H1 (cell line): ENCODE results near the gene LEPR. TPM values are rescaled to one million over a fixed set of nuclear protein-coding genes. Genes with fewer than 3 reads are reported as not detected.

ENCODE experiments used
- CTCF ChIA-PET: fragments of 300-600 bp; sonication (Branson Sonifier 250); formaldehyde crosslinking; loops from one replicate; lab custom pipeline; 2021; ENCODE audit not compliant: partially characterized antibody; lab: Charles Lee
- POLR2A ChIA-PET: fragments of 300-600 bp; sonication (Branson Sonifier 250); formaldehyde crosslinking; loops from one replicate; lab custom pipeline; 2021; ENCODE audit warnings: inconsistent platforms; ENCODE audit not compliant: partially characterized antibody; lab: Charles Lee
- DNase-seq, 2 experiments: peaks; one replicate each; pipeline versions ENCODE4 v3.0.0 to v3.0.0-alpha.2; 2010 to 2022; ENCODE audit warnings: low spot score in 2 of 2, low read depth in 1 of 2, mixed read lengths in 1 of 2
- FAIRE-seq: peaks from 2 replicates; lab custom pipeline; 2011; peaks lifted over from hg19 to GRCh38; lab: Jason Lieb, UNC
- H2AFZ ChIP-seq: 2 replicates; pipeline ENCODE4 v1.8.1; 2012; ENCODE audit warnings: low read length, inconsistent platforms
- H2AK5ac ChIP-seq: 2 replicates; pipeline ENCODE4 v1.6.1; 2013; ENCODE audit warnings: low read depth, low read length
- H2BK120ac ChIP-seq: replicated peaks from 2 replicates; pipeline ENCODE3; 2013; ENCODE audit warnings: low read depth, low read length, inconsistent platforms
- H2BK12ac ChIP-seq: 2 replicates; pipeline ENCODE4 v1.6.1; 2013; ENCODE audit warnings: low read depth, low read length
- H2BK15ac ChIP-seq: 2 replicates; pipeline ENCODE4 v1.6.1; 2013; ENCODE audit warnings: low read length
- H2BK20ac ChIP-seq: 2 replicates; pipeline ENCODE4 v1.6.1; 2013; ENCODE audit warnings: low read length
- H2BK5ac ChIP-seq: 2 replicates; pipeline ENCODE4 v1.6.1; 2013; ENCODE audit warnings: low read depth, low read length
- H3K14ac ChIP-seq: 2 replicates; pipeline ENCODE4 v1.6.1; 2013; ENCODE audit warnings: inconsistent platforms; ENCODE audit not compliant: insufficient read length
- H3K18ac ChIP-seq: 2 replicates; pipeline ENCODE4 v1.6.1; 2013; ENCODE audit warnings: low read length; ENCODE audit errors: extremely low read depth
- H3K23ac ChIP-seq: 2 replicates; pipeline ENCODE4 v1.6.1; 2013; ENCODE audit warnings: inconsistent platforms; ENCODE audit not compliant: insufficient read length
- H3K23me2 ChIP-seq: 2 replicates; pipeline ENCODE4 v1.6.1; 2013; ENCODE audit warnings: low read depth, low read length
- H3K27ac ChIP-seq: 2 replicates; pipeline ENCODE4 v1.6.1; 2011; ENCODE audit warnings: low read depth, low read length, inconsistent platforms
- H3K27me3 ChIP-seq, 4 experiments: replicated peaks in 1 of 4; 1 replicate in 1 of 4; 2 replicates in 3 of 4; pipeline versions ENCODE4 v1.6.1 to v1.8.1; 2011 to 2013; ENCODE audit warnings: low read length in 3 of 4, mild to moderate bottlenecking in 3 of 4, inconsistent platforms in 2 of 4, mixed read lengths in 2 of 4, moderate library complexity in 1 of 4; ENCODE audit not compliant: control insufficient read depth in 3 of 4, insufficient read depth in 3 of 4; ENCODE audit errors: extremely low read depth in 1 of 4
- H3K36me3 ChIP-seq, 4 experiments: 2 replicates each; pipeline versions ENCODE4 v1.6.1 to v1.8.1; 2011 to 2013; ENCODE audit warnings: mild to moderate bottlenecking in 4 of 4, low read length in 3 of 4, moderate library complexity in 2 of 4, control low read depth in 1 of 4, inconsistent platforms in 1 of 4; ENCODE audit not compliant: insufficient read depth in 4 of 4, control insufficient read depth in 2 of 4
- H3K4ac ChIP-seq: replicated peaks from 2 replicates; pipeline ENCODE3; 2013; ENCODE audit warnings: low read length, low read depth, mixed read lengths, inconsistent platforms; ENCODE audit not compliant: insufficient read length
- H3K4me1 ChIP-seq, 4 experiments: replicated peaks in 1 of 4; 1 replicate in 1 of 4; 2 replicates in 3 of 4; pipeline versions ENCODE4 v1.6.1 to v1.8.1; 2011 to 2013; ENCODE audit warnings: low read length in 3 of 4, inconsistent platforms in 2 of 4, mixed read lengths in 1 of 4; ENCODE audit not compliant: insufficient read depth in 4 of 4, control insufficient read depth in 3 of 4
- H3K4me2 ChIP-seq, 2 experiments: 2 replicates each; pipeline versions ENCODE4 v1.6.1 to v1.8.1; 2011 to 2013; ENCODE audit warnings: low read depth in 2 of 2, low read length in 2 of 2, control low read depth in 1 of 2, inconsistent platforms in 1 of 2, mild to moderate bottlenecking in 1 of 2; ENCODE audit not compliant: insufficient read depth in 1 of 2
- H3K4me3 ChIP-seq, 4 experiments: fragments of 200-600, 300-600 bp in 1 of 4; sonication (generic), shearing (Covaris generic), sonication (Bioruptor Twin) in 1 of 4; 2 replicates each; pipeline versions ENCODE4 v1.5.1 to v1.8.1; 2011 to 2016; ENCODE audit warnings: low read length in 4 of 4, low read depth in 3 of 4, control low read depth in 2 of 4, inconsistent platforms in 2 of 4, mild to moderate bottlenecking in 2 of 4, mixed read lengths in 1 of 4, moderate library complexity in 1 of 4; ENCODE audit not compliant: insufficient read depth in 2 of 4; ENCODE audit errors: extremely low read depth in 1 of 4
- H3K56ac ChIP-seq: replicated peaks from 2 replicates; pipeline ENCODE3; 2013; ENCODE audit warnings: low read depth, mild to moderate bottlenecking, mixed read lengths, low read length, inconsistent platforms; ENCODE audit not compliant: insufficient read length
- H3K79me1 ChIP-seq: 2 replicates; pipeline ENCODE4 v1.6.1; 2013; ENCODE audit warnings: low read depth, low read length, control low read depth
- H3K79me2 ChIP-seq, 2 experiments: 2 replicates each; pipeline versions ENCODE4 v1.6.1 to v1.8.1; 2012 to 2013; ENCODE audit warnings: low read length in 2 of 2, mild to moderate bottlenecking in 2 of 2, inconsistent platforms in 1 of 2; ENCODE audit not compliant: insufficient read depth in 2 of 2, control insufficient read depth in 1 of 2
- H3K9ac ChIP-seq, 4 experiments: replicated peaks in 1 of 4; 1 replicate in 1 of 4; 2 replicates in 3 of 4; pipeline versions ENCODE4 v1.6.1 to v1.8.1; 2011 to 2013; ENCODE audit warnings: low read depth in 3 of 4, low read length in 3 of 4, control low read depth in 2 of 4, mild to moderate bottlenecking in 2 of 4, moderate library complexity in 2 of 4, inconsistent platforms in 1 of 4; ENCODE audit errors: extremely low read depth in 1 of 4
- H3K9me3 ChIP-seq, 2 experiments: 2 replicates each; pipeline versions ENCODE4 v1.6.1 to v1.8.1; 2012 to 2013; ENCODE audit warnings: mild to moderate bottlenecking in 2 of 2, moderate library complexity in 2 of 2, control low read depth in 1 of 2, inconsistent platforms in 1 of 2, low read depth in 1 of 2, low read length in 1 of 2, mixed read lengths in 1 of 2; ENCODE audit not compliant: insufficient read depth in 2 of 2
- H4K20me1 ChIP-seq, 2 experiments: replicated peaks in 1 of 2; 2 replicates each; pipeline versions ENCODE3 to v1.8.1; 2011 to 2013; ENCODE audit warnings: inconsistent platforms in 2 of 2, low read length in 2 of 2, mild to moderate bottlenecking in 1 of 2; ENCODE audit not compliant: insufficient read depth in 2 of 2, control insufficient read depth in 1 of 2
- H4K5ac ChIP-seq: 2 replicates; pipeline ENCODE4 v1.6.1; 2013; ENCODE audit warnings: low read length, low read depth, mixed read lengths, inconsistent platforms; ENCODE audit not compliant: insufficient read length
- H4K8ac ChIP-seq: 2 replicates; pipeline ENCODE4 v1.8.0; 2013; ENCODE audit warnings: mild to moderate bottlenecking, moderate library complexity, low read length, inconsistent platforms; ENCODE audit not compliant: insufficient read depth; ENCODE audit errors: extremely low read depth
- H4K91ac ChIP-seq: replicated peaks from 2 replicates; pipeline ENCODE3; 2013; ENCODE audit warnings: low read length, mixed read lengths, inconsistent platforms; ENCODE audit not compliant: insufficient read length
- BCL11A ChIP-seq, 2 experiments: IDR thresholded peaks; one replicate each; pipeline ENCODE4 v1.6.1; 2011; ENCODE audit warnings: low read depth in 2 of 2, low read length in 2 of 2, mild to moderate bottlenecking in 2 of 2
- EZH2 ChIP-seq: fragments of 200-600 bp; sonication (generic); IDR thresholded peaks from 2 replicates; pipeline ENCODE4 v1.7.1; 2012; ENCODE audit warnings: low read depth, mild to moderate bottlenecking, moderate library complexity, low read length, inconsistent platforms; ENCODE audit not compliant: severe bottlenecking
- GABPA ChIP-seq: IDR thresholded peaks from 2 replicates; pipeline ENCODE4 v1.6.1; 2011; ENCODE audit warnings: mild to moderate bottlenecking, low read length, moderate library complexity, borderline replicate concordance; ENCODE audit not compliant: insufficient read depth
- JUN ChIP-seq: IDR thresholded peaks from 2 replicates; pipeline ENCODE4 v1.6.1; 2011; ENCODE audit warnings: low read depth, mild to moderate bottlenecking, improper control_type of control experiment, low read length
- KDM4A ChIP-seq: IDR thresholded peaks from one replicate; pipeline ENCODE4 v1.7.1; 2012; ENCODE audit warnings: low read depth, mild to moderate bottlenecking, moderate library complexity, low read length, inconsistent platforms; ENCODE audit not compliant: severe bottlenecking
- KDM5A ChIP-seq: fragments of 200-600 bp; IDR thresholded peaks from 2 replicates; pipeline ENCODE4 v1.7.1; 2012; ENCODE audit warnings: mild to moderate bottlenecking, low read length, inconsistent platforms, mixed read lengths
- RAD21 ChIP-seq, 2 experiments: IDR thresholded peaks in 1 of 2; conservative IDR thresholded peaks in 1 of 2; 2 replicates each; pipeline ENCODE4 v1.6.1; 2011; ENCODE audit warnings: low read depth in 2 of 2, low read length in 2 of 2, improper control_type of control experiment in 1 of 2, inconsistent platforms in 1 of 2, mild to moderate bottlenecking in 1 of 2, moderate library complexity in 1 of 2
- RFX5 ChIP-seq: IDR thresholded peaks from 2 replicates; pipeline ENCODE4 v1.6.1; 2011; ENCODE audit warnings: low read depth, low read length, improper control_type of control experiment, borderline replicate concordance
- SAP30 ChIP-seq: fragments of 300-600 bp; sonication (generic); IDR thresholded peaks from 2 replicates; pipeline ENCODE4 v1.7.1; 2012; ENCODE audit warnings: low read length, moderate library complexity, mild to moderate bottlenecking, inconsistent platforms; ENCODE audit not compliant: insufficient read depth, insufficient replicate concordance
- SP2 ChIP-seq: IDR thresholded peaks from 2 replicates; pipeline ENCODE4 v1.6.1; 2012; ENCODE audit warnings: mild to moderate bottlenecking, low read length, inconsistent platforms
- WGBS, 2 experiments: shearing (Covaris generic) in 1 of 2; methylation state at CpG; one replicate each; pipeline versions ENCODE4 v1.1.6 to v1.1.7; 2013 to 2015; ENCODE audit warnings: low lambda C conversion rate in 2 of 2, mixed read lengths in 2 of 2, inconsistent platforms in 1 of 2, low coverage in 1 of 2, missing lambda C conversion rate in 1 of 2; ENCODE audit not compliant: insufficient replicate concordance in 2 of 2, insufficient coverage in 1 of 2, insufficient read length in 1 of 2; ENCODE audit errors: extremely low coverage in 1 of 2, missing lambda C conversion rate in 1 of 2; 5-methylcytosine and 5-hydroxymethylcytosine counted together
- polyA plus RNA-seq, 7 experiments: library from polyadenylated mRNA; depleted of rRNA in 3 of 7; stranded (reverse) in 5 of 7; unstranded in 2 of 7; fragments of >200 nt in 5 of 7; fragments of 200-250 nt in 2 of 7; gene quantifications; 1 replicate in 5 of 7; 2 replicates in 1 of 7; 4 replicates in 1 of 7; pipeline versions ENCODE4 v1.2.1 to v1.2.3, GENCODE V29; 2011 to 2013; ENCODE audit warnings: missing spikeins in 2 of 7, mixed read lengths in 2 of 7
- total RNA-seq: library from RNA; stranded (reverse); fragmentation: NEBNext Ultra II Directional; extraction: Animal tissue kit (Norgen Biotek cat#: 25700); gene quantifications from 2 replicates; pipeline ENCODE4 v1.2.1, GENCODE V29; 2021
- TF ChIP-seq, protein P1 (sequence below): IDR thresholded peaks from 2 replicates; pipeline ENCODE4 v1.6.1; 2012; ENCODE audit warnings: inconsistent platforms

Gene LEPR
- total and polyA plus RNA-seq, 2 of the 8 experiments (the other 6 are each of a cell fraction or from before 2014, with no cell fraction given): 1.3 to 3.9 TPM

DNA sequence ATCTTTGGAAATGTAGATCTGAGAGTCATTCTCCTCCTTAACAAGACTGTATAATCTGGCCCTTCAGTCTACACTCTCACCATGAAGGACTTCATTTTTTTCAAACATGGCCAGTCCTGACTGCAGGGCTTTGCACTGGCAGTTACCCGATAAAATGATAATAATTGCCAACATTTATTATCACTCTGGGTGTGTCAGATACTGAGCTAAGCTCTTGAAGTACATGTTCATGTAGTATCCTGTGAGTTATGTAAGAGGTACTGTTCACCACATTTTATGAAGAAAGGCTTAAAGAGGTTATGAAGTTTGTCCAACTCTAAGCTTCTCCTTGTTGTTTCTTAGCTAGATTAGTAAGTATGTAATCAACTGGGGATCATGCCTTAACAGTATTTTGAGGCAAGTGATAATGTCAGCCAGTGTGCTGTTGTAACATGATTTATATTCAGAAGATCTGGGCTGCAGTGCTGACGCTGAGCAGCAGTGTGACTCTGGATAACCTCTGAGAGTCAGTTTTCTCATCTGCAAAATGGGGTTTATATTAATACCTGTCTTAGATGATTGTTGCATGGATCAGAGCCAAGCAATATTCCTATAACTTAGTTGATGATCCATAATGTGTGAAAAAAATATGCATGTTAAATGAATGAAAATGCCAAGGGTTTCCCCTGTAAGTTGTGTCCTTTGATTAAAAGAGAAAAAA lies 42.1 kb upstream of the LEPR start:
- DNase-seq: no peak
- H3K23ac ChIP-seq: no peak overlapping the region
- no peak overlapping the region for H3K56ac ChIP-seq
- no peaks in the 10 kb centered on the region for H3K4me1 ChIP-seq
- no peak overlapping the region for H2BK15ac ChIP-seq
- no peaks in the 10 kb centered on the region for H3K9me3 ChIP-seq
- H3K4ac ChIP-seq: no peak overlapping the region
- H3K79me2 ChIP-seq: no peaks in the 10 kb centered on the region
- no peak overlapping the region for H2BK120ac ChIP-seq
- no peak overlapping the region for H2AK5ac ChIP-seq
- no peak overlapping the region for H4K8ac ChIP-seq
- H2AFZ ChIP-seq: no peak overlapping the region
- no peak overlapping the region for H3K18ac ChIP-seq
- no peak for FAIRE-seq
- no peaks in the 10 kb centered on the region for H4K20me1 ChIP-seq
- no peak overlapping the region for H2BK12ac ChIP-seq
- no peak overlapping the region for H2BK20ac ChIP-seq
- no peak overlapping the region for H3K4me2 ChIP-seq
- no peak overlapping the region for H3K4me3 ChIP-seq
- H3K23me2 ChIP-seq: no peaks in the 10 kb centered on the region
- H3K79me1 ChIP-seq: no peaks in the 10 kb centered on the region
- H3K14ac ChIP-seq: no peak overlapping the region
- ChIA-PET POLR2A (no interaction called here), CTCF (interaction anchor here (1.1 to 1.6 kb wide), 3 partner anchors 13 to 132 kb away, joined by 3 read pairs; no protein-coding TSS in a partner anchor)
- no peak overlapping the region for H2BK5ac ChIP-seq
- no peaks in the 10 kb centered on the region for H3K36me3 ChIP-seq
- no peak overlapping the region for H3K9ac ChIP-seq
- 91% methylated on average over 2 of the region's 2 CpGs; no CpG with 5 or more reads in 1 of the 2 experiments for WGBS, 2 experiments
- no peak overlapping the region for H3K27ac ChIP-seq
- H4K5ac ChIP-seq: no peak overlapping the region
- no peaks in the 10 kb centered on the region for H3K27me3 ChIP-seq
- H4K91ac ChIP-seq: no peak overlapping the region
- no peak for TF ChIP-seq BCL11A (IDR thresholded peaks at IDR 0.05; ENCODE audit: low read depth in 2 of 2, low read length in 2 of 2)
- TF ChIP-seq JUN: no peak
- TF ChIP-seq KDM4A: no peak
- TF ChIP-seq GABPA: no peak
- TF ChIP-seq EZH2: no peak
- TF ChIP-seq, protein P1, sequence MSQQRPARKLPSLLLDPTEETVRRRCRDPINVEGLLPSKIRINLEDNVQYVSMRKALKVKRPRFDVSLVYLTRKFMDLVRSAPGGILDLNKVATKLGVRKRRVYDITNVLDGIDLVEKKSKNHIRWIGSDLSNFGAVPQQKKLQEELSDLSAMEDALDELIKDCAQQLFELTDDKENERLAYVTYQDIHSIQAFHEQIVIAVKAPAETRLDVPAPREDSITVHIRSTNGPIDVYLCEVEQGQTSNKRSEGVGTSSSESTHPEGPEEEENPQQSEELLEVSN: no peak
- TF ChIP-seq SAP30: no peak
- TF ChIP-seq SP2: no peak
- no peak for TF ChIP-seq RFX5
- TF ChIP-seq KDM5A: no peak
- no peak for TF ChIP-seq RAD21 (IDR thresholded peaks at IDR 0.05 in 1 of 2, conservative IDR thresholded peaks at IDR 0.05 in 1 of 2; ENCODE audit: low read depth in 2 of 2, low read length in 2 of 2)
